KG1 (cell line): ENCODE measurements around the gene CCDC13.
A peak's percentile ranks its signal among the peaks of the same experiment; 100 is the strongest.

Experiments used
- DNase-seq: peaks from one replicate; lab custom pipeline; 2025; lab: John Stamatoyannopoulos, UW

CCDC13 gene

DNA sequence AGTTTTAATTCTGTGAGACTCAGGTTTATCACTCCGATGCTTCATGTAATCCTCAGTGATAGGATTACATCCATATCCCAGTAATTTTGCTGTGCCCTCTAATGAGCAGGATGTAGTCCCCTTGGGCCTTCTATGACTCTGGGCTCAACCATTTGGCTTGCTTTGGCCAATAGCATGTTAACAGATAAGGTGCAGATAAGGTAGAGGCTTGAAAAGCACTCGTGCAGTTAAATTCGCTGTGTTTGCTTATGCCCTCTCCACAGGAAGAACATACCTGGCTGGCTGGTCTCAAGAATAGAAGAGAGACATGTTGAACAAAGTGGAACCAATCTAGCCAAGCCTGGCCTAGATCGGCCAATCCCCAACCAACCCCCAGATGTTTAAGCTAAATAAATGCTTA is 20.1 kb downstream of the CCDC13 start:
- DNase-seq = no peak

DNA sequence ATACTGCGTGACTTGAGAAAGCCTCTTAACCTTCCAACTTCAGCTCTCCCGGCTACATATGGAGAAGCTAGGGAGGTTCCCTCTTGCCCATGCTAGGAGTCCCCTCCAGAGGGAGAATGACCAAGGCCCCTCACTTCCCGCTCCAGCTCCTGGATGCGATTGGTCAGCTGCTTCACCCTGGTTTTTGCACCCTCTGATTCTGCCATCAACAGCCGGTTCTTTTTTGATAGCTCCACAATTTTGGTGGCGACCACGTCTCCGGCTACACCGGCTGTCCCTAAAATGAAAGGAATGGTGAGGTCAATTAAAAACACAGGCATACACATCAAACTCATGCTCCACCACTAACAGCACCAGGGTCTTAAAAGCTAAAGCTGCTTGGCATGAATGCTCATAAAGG is 20.6 kb downstream of the CCDC13 start:
- no peak for DNase-seq

DNA sequence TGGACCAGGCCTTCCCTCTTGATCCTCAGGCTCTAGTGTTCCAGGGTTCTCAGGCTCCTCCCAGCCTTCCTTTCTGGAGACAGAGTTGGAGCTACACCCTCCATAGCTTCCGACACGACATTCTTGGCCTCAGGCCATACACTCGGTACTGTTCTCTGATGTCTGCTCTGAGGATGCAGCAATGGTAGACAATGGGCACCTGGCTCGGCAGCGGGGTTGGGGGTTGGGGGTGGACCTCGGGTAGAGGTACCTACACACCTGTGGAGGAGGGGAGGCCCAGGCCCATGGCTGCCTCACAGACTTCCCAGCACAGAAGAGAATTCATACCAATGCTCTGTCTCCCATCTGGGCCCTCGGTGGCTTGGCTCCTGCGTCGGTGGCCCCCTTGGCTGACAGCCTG is 21.4 kb downstream of the CCDC13 start:
- DNase-seq = no peak

- DNase-seq = no peak
These were observed 22.2 kb downstream of the CCDC13 start for GRCh38 chr3:42750834-42751233.

GRCh38 chr3:42749753-42750231 is 23.3 kb downstream of the CCDC13 start:
- peak; percentile 20 for DNase-seq

DNA sequence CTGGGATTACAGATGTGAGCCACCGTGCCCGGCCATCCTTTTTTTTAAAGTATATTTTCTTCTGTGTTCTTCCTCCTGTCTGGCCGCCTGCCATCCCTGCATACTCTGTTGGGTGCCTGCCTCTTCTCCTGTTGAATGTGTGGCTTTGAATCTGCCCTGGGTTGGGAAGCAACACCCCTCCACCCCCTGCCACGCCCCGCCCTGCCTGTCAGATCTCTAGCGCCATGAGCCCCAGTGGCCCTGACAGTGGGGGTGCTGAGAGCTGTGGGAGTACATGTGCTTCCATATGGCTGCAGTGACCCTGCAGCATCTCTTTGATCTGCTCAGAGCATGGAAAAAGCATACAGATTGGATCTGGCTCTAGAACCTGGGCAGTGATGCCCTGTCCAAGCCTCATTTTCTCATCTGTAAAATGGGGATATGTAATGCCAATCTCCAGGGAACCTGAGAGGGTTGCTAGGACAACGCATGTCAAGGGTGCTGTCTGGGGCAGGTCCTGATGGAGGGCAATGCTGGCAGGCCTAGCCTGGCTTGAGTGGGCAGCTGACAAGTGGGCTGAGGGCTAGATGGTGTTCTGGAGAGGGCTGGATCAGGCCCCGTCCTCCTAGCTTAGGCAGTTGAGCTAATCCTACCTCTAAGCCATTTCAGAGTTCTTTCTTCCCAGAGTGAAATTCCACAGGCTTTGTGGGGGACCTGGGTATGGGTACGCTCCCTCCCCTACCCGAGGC is 23.9 kb downstream of the CCDC13 start:
- no peak for DNase-seq

- no peak for DNase-seq
These were observed 25.5 kb downstream of the CCDC13 start for GRCh38 chr3:42747581-42747980.

DNA sequence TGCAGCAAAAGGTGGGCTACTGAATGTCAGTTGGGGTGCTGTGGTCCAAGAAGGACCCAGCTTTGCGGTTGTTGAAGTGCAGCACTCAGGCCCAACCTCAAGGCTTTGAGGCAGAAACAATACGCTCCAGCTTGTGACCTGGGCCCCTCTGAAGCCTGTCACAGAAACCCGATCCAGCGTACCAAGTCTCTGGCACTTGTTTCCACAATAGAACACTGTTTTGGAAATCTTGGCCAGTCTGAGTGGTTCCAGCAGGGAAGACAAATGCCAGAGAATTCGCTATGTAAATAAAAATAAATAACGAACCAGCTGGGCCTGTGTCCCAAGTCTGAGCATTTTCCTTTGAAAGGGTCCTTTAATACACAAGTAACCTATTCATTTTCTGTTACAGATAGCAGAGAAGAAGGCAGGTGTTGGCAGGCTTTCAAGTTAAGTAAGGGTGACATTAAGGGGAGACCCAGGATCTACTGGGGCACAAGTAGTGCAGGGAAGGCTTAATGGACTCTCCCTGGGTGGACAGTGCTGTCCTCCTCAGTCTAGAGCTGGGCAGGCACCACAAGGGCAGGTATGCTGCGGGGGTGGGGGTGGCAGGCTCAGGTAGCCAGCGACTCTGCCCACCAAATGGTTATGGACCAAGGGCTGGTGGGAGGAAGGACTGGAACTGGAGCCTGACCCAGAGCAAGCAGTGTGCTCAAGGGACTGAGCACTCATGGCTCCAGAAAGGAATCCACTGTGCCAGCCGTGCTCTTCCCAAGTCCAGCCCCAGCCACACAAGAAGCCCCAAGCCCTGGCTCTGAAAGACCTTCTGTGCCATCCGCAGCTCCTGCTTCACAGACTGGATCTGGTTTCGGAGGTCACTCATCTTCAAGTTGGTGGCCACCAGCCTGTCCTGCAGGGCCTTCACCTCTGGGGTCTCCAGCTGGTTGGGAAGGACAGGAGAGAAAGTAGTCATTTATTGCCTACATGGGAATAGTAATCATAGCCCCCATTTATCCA is 26.3 kb downstream of the CCDC13 start:
- DNase-seq = no peak

DNA sequence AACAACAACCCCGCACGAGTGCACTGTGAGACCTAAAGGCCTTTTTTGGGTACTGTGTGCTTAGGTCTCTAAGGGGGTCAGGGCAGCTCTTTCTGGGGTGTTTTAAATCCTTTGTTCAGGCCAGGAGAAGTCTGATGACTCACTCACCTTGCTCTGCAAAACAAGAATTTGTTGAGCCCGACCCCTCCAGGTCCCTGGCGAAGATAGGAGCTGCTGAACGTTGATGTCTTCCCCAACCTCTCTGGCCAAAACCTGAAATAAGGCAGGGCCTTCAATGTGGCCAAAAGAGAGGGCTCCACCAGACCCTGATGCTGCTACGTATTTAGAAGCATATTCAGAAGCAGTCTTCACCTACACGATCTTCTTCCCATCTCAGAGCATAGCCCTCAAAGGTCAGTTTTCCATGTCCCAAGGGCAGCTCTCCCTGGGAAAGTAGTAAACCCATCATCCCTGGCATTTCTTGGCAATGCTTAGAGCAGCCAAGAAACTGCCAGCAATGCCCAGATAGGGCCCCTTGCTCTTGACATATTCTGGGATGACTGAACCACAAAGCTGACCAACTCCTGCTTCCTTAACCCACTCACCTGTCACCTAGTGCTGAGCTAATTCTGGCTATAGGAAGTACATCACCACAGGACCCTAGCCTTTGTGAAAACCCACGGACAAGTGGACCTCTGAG is 27.1 kb downstream of the CCDC13 start:
- no peak for DNase-seq

DNA sequence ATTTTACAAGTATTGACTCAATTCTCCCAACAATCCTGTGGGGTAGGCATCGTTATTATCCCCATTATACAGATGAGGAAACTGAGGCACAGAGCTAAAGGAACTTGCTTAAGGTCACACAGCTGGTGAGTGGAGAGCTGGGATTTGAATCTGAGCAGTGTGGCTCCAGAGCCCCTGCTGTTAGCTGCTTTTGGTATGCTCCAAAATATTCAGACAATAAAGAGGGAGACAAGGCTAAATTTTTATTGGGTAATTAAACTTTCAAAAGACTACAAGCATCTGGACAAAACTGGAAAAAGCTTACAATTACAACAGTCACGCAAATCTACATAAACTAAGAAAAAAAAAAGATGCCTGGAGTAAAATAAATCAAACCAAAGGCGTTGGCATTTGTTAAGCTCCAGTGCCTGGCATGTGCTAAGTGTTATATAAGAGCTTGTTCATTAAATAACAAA is 27.7 kb downstream of the CCDC13 start:
- DNase-seq = no peak

DNA sequence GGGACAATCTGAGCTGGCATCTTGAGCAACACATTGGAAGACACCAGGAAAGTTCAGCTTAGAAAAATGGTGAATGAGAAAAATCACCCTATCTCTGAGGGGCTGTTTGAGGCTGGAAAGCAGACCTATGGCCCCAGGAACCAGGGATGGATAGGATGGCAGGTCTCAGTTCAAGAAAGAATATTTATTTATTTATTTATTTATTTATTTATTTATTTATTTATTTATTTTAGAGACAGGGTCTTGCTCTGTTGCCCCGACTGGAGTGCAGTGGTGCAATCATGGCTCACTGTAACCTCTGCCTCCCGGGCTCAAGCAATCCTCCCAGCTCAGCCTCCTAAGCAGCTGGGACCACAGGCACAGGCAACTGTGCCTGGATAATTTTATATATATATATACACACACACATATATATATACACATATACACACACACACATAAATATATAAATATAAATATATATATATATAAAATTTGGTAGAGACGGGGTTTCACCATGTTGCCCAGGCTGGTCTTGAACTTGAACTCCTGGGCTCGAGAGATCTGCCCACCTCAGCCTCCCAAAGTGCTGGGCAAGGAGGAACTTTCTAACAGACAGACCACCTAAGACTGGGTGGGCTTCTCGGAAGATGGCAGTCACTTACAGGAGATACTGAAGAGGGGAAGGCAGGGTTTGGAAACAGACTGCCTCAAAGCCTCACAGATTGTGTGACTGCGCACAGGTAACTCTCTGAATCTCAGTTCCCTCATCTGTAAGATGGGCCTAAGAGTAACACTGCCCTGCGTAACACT is 29.7 kb downstream of the CCDC13 start:
- no peak for DNase-seq

- DNase-seq = no peak
These were observed 30.4 kb downstream of the CCDC13 start for GRCh38 chr3:42742688-42743087.

GRCh38 chr3:42742259-42742658 is 30.8 kb downstream of the CCDC13 start:
- DNase-seq = no peak

DNA sequence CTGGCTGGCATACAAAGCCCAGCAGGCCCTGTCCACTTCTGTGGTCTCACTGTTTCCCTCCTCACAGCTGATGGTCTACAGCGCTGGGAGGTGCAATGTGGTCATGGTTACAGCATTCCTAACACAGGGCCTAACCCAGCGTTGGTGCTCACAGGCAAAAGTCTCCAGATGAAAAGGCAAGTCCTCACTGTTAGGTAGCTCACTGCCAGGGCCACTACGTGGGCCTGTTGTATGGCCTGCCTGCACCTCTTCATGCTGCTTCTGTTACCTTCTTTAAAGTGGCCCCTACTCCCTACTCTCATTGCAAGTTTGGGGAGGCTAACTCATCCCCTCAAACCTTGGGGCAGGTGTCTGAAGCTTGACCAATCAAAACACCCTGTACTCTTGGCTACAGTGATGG is 31.3 kb downstream of the CCDC13 start:
- no peak for DNase-seq

DNA sequence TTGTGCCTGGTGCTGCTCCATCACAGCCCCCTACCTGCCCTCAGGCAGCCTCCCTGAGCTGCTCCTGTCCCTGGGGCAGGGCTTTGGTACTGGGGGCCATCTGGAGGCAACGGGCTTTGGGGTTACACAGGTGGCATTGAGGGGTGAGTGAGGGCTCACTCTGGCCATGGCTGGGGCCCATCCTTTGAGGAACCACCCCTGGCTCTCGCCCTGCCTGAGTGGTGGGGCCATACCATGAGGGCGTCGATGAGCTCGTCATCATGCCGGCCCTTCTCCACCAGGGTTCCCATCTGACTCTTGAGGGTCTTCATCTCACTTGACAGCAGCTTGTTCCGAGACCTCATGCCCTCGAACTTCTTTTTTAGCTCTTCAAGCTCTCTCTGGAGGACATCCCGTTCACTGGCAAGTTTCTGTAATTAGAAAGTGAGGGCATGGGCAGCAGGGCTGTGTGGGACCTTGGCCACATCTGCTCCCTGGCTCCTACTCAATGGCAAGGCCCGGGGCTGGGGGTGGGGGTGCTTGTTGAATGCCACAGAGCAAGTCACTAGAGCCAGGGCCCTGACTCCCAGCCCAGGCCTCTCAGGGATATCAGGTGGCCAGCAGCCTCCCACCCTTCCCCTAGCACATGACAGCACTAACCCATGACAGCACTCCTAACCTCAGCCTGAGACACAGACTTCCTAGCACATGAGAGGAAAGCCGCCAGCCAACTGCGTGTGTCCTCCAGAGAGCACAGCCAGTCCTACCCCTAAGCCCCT is 33.5 kb downstream of the CCDC13 start:
- no peak for DNase-seq

GRCh38 chr3:42736531-42736930 is 36.5 kb downstream of the CCDC13 start:
- DNase-seq = no peak

- DNase-seq = no peak
These were observed 37.0 kb downstream of the CCDC13 start for GRCh38 chr3:42736081-42736480.

DNA sequence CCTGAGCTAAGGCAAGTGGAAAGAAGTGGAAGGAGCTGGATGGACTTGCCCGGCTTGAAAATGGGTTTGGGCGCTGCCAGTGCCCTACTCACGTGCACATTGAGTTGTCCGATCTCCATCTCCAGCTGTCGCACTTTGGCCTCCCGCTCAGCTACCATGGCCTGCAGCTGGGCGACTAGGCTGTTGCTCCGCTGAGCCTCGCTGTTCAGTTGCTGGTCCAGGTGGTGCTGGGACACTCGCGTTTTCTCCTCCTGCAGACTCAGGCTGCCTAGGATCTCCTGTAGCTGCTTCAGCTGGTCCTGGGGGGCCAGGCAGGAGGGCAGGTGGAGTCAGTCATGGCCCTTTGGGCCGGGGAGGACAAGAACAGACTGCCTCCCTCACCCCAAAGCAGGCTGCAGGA is 37.4 kb downstream of the CCDC13 start:
- DNase-seq = no peak

DNA sequence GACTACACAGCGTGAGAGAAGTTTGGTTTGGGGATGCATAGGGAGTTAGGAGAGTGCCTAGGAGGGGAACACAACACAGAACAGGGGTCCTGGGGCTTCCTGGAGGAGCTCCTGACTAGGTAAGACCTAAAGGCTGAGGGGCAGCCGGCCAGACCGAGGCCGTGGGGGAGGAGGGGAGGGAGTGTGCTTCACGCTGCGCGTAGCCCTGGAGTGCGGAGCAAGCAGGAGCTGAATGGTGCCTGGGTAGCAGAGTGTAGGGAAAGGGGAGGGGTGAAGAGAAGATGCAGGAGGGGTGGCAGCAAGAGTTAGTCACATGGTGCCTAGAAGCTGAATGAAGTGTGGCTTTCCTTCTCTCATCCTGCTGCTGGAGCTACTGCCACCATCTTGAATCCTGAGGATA is 38.0 kb downstream of the CCDC13 start:
- DNase-seq = no peak

GRCh38 chr3:42734263-42734860 is 38.7 kb downstream of the CCDC13 start:
- DNase-seq = no peak
